Right kidney (tissue), 1 donor: Measurements from ENCODE around the gene CDH13.

Source experiments
- DNase-seq: peaks from one replicate; pipeline ENCODE4 v3.0.0-alpha.2; 2016

CDH13 gene

GRCh38 chr16:83002351-83003334 lies 375.9 kb downstream of the CDH13 start:
- DNase-seq: no peak

DNA sequence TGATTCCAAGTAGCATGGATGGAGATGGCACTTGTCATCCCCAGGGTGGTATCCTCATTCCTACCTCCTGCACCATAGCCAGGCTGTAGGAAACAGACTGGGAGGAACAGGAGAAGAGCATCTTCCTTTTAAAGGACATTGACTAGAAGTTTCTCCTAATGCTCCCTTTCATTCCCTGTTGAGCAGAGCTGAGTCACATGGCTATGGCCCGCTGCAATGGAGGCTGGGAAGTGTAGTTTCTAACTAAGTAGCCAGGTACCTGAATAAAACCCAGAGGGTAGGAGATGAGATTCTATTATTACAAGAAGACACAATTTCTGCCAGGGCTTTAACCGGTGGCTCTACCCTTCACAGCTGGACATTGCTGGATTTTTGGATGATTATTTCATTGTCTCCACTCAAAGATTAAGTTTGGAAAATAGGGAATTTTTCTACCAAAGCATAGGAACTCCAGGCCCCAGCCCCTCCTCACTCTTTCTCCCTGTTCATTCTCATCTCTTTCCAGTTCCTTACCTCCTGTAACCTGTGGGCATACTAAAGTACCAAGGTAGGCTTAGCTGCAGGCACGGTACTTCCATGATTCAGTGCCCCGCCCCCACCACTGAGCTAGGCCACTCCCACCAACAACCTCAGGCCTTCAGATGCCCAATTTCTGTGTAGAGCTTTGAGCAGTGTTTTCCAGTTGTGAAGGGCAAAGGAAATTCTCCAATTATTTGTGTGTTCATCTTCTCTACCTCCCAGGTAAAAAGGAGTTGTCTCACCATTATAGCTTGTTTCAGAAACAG lies 378.3 kb downstream of the CDH13 start:
- no peak for DNase-seq

- no peak for DNase-seq
Measured at GRCh38 chr16:83005653-83006160, 378.9 kb downstream of the CDH13 start.

GRCh38 chr16:83010776-83011720 lies 384.3 kb downstream of the CDH13 start:
- no peak for DNase-seq

- DNase-seq: no peak
Measured at GRCh38 chr16:83011939-83012338, 385.2 kb downstream of the CDH13 start.

GRCh38 chr16:83013071-83013470 lies 386.3 kb downstream of the CDH13 start:
- DNase-seq: no peak

DNA sequence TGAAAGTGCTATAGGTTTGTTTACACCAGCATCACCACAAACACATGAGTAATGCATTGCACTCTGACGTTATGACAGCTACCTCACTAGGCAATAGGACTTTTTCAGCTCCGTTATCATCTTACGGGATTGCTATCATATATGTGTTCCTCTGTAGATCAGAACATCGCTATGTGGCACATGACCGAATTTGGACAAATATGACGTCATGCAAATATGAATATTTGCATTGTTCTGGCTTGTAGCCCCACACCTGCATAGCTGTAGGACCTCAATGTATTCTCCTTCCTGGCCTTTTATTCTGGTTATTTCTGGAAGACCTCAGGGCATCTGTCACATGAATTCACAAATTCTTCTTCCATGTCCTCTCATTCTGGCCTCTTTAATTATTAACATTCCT lies 393.2 kb downstream of the CDH13 start:
- DNase-seq: no peak

DNA sequence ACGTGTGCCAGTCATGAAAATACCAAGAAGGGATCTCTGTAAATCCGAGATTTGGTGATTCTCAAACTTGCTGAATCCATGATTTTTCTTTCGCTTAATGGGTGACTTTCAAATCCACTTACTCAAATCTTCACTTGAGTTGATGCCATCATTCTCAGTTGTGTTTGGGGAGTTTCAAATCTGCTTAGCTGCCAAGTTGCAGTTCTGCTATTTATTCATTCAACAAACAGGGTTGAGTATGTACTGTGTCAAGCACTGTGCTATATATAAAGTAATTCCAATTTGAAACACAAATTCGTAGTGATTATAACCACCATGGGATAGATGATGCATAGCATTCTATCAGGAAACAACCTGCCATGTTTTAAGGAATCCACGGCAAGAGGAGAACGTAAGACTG lies 394.3 kb downstream of the CDH13 start:
- no peak for DNase-seq

DNA sequence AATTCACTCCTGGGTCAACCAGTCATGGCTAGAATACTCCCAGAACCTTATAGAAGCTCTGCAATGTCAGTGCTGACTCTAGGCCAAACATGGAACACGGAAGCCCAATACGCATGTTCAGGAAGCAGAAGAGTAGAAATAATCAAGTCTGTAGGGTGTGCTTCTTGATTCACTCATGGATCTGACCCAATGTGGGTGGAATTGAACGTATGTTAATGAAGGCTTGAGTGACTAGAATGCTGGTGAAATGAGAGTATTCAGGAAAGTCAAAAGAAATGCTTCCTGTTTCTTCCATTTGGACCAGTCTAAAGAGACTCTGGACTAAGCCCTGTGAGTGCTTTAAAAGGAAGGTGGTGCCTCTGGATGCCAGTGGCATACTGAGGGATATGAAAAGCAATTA lies 395.0 kb downstream of the CDH13 start:
- DNase-seq: no peak

GRCh38 chr16:83023011-83023410 lies 396.2 kb downstream of the CDH13 start:
- no peak for DNase-seq

GRCh38 chr16:83023640-83024039 lies 396.9 kb downstream of the CDH13 start:
- DNase-seq: no peak

DNA sequence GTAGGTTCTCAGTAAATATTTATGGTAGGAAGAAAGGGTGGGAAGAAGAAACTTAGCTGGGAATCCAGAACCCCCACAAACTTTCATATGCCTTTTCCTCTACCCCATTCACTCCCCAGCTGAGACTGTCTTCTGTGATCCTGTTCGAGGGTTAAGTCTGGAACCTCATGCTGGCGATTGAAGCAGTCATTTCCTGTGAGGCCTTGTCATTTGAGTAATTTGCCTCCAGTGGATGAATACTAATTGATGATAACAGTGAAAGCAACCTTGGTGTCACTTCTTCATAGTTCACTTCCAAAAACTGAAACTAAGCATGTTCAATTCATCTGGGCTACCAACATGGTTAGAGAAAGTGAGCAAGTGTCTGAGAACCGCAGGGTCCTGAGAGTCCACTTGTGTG lies 401.2 kb downstream of the CDH13 start:
- no peak for DNase-seq

DNA sequence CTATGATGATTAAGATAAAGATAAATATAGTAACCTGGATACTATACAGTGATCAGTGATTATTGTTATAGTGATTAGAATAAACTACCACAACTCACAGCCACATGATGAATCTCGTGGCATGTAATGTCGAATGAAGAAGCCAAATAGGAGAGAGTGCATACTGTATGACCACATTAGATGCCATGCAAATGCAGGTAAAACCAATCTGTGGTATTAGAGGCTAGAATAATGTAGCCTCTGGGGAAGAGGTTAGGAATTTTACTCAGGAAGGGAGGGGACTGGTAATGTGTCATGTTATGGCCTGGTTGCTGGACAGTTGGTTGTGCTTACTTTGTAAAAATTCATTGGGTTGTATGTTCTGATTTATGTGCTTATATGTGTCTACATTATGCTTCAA lies 402.7 kb downstream of the CDH13 start:
- no peak for DNase-seq

- no peak for DNase-seq
Measured at GRCh38 chr16:83031524-83031923, 404.8 kb downstream of the CDH13 start.

- DNase-seq: no peak
Measured at GRCh38 chr16:83037102-83037501, 410.3 kb downstream of the CDH13 start.

DNA sequence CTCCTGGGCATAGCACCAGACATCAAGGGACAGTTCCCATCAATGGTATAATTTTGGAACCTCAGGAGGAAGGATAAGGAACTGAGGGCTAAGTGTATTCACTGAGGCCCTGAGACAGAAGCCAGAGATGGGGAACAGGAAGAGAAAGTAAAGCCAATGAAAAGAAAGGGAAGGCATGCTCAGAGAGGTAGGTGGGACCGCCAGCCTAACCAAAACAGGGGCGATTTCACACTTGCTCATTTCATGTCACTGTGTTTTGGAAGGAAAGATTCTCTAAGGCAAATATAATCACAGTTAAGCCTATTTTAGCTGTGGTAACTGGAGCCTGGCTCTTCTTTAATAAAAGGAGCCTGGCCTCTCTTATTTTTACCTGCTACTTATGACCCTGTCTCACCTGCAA lies 411.1 kb downstream of the CDH13 start:
- no peak for DNase-seq

DNA sequence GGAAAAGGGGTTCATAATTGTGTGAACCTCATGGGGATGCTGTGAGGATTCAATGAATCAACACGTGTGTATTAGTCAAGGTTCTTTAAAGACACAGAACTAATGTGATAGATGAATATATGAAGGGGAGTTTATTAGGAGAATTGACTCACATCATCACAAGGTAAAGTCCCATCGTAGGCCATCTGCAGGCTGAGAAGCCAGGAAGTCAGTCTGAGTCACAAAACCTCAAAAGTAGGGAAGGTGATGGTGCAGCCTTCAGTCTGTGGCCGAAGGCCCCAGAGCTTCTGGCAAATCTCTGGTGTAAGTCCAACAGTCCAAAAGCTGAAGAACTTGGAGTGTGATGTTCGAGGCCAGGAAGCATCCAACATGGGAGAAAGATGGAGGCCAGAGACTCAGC lies 413.4 kb downstream of the CDH13 start:
- DNase-seq: no peak

DNA sequence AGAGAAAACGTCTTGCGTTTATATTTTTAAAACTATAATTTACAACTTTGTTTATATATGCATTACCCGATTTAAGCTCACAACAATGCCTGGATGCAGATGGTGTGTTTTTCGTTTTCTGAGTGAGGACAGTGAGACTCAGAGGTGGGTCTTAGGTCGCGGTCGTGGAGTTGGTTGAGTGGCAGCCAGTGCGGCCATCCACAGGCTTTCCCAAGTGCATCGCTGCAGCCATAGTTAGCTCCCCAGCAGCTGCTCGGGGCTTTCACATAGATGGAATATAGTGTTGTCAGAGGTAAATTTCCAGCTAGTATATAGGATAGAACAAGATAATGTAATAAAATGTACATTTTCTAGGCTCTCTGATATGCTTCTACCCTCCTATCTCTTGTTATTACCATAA lies 417.8 kb downstream of the CDH13 start:
- no peak for DNase-seq

GRCh38 chr16:83045790-83046189 lies 419.0 kb downstream of the CDH13 start:
- DNase-seq: no peak

GRCh38 chr16:83046664-83047063 lies 419.9 kb downstream of the CDH13 start:
- DNase-seq: no peak

DNA sequence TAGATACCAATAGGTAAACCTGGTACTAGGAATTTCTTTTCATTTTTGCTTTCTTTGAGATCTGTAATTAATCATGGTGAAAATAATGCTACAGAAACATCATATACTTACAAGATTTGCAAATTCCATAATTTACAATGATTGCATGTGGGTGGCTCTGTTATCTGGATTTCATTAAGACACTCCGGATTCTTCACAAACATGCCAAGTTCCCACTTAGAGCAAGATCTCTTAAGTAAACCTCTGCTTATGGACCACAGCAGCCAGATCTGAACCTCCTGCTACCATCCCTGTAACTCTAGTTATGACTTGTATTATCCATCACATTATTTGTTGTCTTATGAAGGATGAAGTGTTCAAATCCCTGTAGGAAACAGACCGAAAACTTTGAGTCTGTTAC lies 424.7 kb downstream of the CDH13 start:
- no peak for DNase-seq

- no peak for DNase-seq
Measured at GRCh38 chr16:83054283-83054682, 427.5 kb downstream of the CDH13 start.
